NCI-H187 treated with DMSO at 0.1 percent for 48 hours (cell line): ENCODE results near the gene NME9.

Experiments
- DNase-seq: peaks from one replicate; lab custom pipeline; 2025; lab: John Stamatoyannopoulos, UW

The NME9 gene

DNA sequence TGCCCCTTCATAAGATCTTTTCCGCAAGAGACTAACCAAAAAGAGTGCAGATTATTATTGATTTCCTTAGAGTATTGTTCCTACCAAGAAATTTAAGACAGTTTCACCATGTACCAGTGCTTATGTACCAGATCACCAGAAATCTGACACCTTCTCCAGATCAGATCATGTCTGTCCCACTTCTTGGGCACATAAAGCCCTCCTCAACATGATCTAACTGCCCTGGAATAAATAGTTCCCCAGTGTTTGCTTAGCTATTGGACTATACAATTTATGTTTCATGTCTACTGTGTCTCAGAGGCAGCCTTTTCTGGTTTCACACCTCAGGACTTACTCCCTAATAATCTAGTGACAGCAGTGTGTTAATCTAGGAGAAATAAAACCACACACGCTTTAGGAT, 46.8 kb downstream of the NME9 start:
- DNase-seq, result no peak

GRCh38 chr3:138281561-138281960, 48.1 kb downstream of the NME9 start:
- DNase-seq, result no peak

GRCh38 chr3:138271189-138271794, 58.4 kb downstream of the NME9 start:
- no peak for DNase-seq

- no peak for DNase-seq
These were observed 59.4 kb downstream of the NME9 start for GRCh38 chr3:138270245-138270644.

DNA sequence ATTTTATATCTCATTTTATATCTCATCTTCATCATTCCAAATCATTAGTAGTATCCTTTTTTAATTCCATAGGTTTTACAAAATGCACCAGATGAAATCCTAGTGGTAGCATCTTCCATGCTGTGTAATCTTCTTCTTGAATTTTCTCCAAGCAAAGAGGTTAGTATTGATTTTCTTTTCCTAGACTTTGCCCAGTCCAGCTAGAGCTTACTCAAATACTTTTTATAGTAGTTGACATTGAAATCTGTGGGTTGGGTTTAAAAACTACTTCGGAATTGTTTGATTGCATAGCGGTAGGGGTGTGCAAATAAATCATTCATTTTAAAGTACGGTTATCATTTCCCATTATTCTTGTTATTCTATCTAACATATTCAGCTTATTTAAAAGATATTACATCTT, 62.6 kb downstream of the NME9 start:
- no peak for DNase-seq

- no peak for DNase-seq
These were observed 63.9 kb downstream of the NME9 start for GRCh38 chr3:138265745-138266144.

- DNase-seq, result no peak
These were observed 66.5 kb downstream of the NME9 start for GRCh38 chr3:138263104-138263503.

- DNase-seq, result no peak
These were observed 69.0 kb downstream of the NME9 start for GRCh38 chr3:138260611-138261010.

DNA sequence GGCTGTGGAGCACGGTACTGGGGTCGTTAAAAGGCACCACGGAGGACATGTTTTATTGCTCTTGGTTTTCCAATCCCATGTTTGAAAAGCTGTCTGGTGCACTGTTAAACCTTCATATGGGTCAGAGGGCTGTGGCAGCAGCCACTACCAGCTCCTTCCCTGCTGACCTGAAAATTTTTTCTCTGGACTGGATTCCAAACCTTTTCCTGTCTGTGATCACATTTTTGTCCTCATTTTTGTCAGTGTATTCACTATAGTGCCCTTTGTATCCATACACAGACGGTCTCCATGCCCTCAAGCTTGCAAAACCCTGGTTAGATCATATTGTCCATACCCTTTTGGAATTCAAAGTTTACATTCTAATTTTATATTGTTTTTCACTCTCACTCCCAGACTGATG, 70.5 kb downstream of the NME9 start:
- DNase-seq, result no peak

- no peak for DNase-seq
These were observed 71.7 kb downstream of the NME9 start for GRCh38 chr3:138257986-138258385.

GRCh38 chr3:138256022-138256421, 73.6 kb downstream of the NME9 start:
- DNase-seq, result no peak

- DNase-seq, result no peak
These were observed 75.4 kb downstream of the NME9 start for GRCh38 chr3:138254216-138254615.

- DNase-seq, result no peak
These were observed 76.0 kb downstream of the NME9 start for GRCh38 chr3:138253609-138254008.
